Measurements from ENCODE around the gene KCNQ1. TPM values are rescaled to one million over a fixed set of nuclear protein-coding genes. Genes with fewer than 3 reads are reported as not detected.

Gene KCNQ1
- total and polyA plus RNA-seq, 2 of the 13 experiments (the other 11 are each of a cell fraction or from before 2014, with no cell fraction given), result 0.02 to 0.08 TPM

GRCh38 chr11:2742611-2743426 is 298.0 kb downstream of the KCNQ1 start (continued):
- TF ChIP-seq ZNF512B (CRISPR knock-in tag; IDR thresholded peaks at IDR 0.05; ENCODE audit: borderline replicate concordance), result no peak
- 0 out of 2 replicates have a peak, but pooled peaks have one; percentile 29 for TF ChIP-seq ZSCAN9 (CRISPR knock-in tag; IDR thresholded peaks at IDR 0.05; ENCODE audit: borderline replicate concordance)

GRCh38 chr11:2743427-2744110 is 298.8 kb downstream of the KCNQ1 start:
- peak; percentile 20; the same call in 2 of the 3 replicates for ATAC-seq
- Histone ChIP-seq H2AFZ (ENCODE audit: low read length) (no peak overlapping the region), H3K27me3 (ENCODE audit: control insufficient read depth in 1 of 2, insufficient read depth in 2 of 2, low read length in 2 of 2) (peaks cover 13 to 62% of the 10 kb centered on the region in 2 experiments), H3K27ac (ENCODE audit: extremely low read length, insufficient read depth, low read length) (no peak overlapping the region), H3K79me2 (ENCODE audit: insufficient read depth, low read length) (no peaks in the 10 kb centered on the region), H3K4me3 (replicated peaks in 1 of 3; ENCODE audit: insufficient read depth in 1 of 3, low read depth in 2 of 3, low read length in 3 of 3) (no peak overlapping the region), H3K36me3 (replicated peaks in 1 of 2; ENCODE audit: control insufficient read depth in 1 of 2, insufficient read depth in 2 of 2, low read length in 2 of 2) (no peaks in the 10 kb centered on the region), H3K9me3 (ENCODE audit: low read length) (no peaks in the 10 kb centered on the region), H4K20me1 (ENCODE audit: insufficient read depth, low read length) (no peaks in the 10 kb centered on the region), H3K4me1 (ENCODE audit: insufficient read depth, low read length) (peaks cover 54% of the 10 kb centered on the region), H3K4me2 (ENCODE audit: low read depth, low read length) (no peak overlapping the region), H3K9ac (ENCODE audit: insufficient read depth, low read depth, low read length) (no peak overlapping the region)
- FAIRE-seq, result no peak
- CTCF ChIA-PET (ENCODE audit: low intra/inter-chr PET ratio, low total read pairs), result no interaction called here
- no peak for DNase-seq (ENCODE audit: low spot score)
- TF ChIP-seq CTCF (CRISPR knock-in tag; IDR thresholded peaks at IDR 0.05) (peak; percentile 38), ZNF292 (CRISPR knock-in tag; IDR thresholded peaks at IDR 0.05; ENCODE audit: borderline replicate concordance, low read depth) (no peak), RBFOX2 (IDR thresholded peaks at IDR 0.05; ENCODE audit: low read depth, low read length) (no peak), STAG1 (CRISPR knock-in tag; IDR thresholded peaks at IDR 0.05) (peak; percentile 55), ZBTB33 (CRISPR knock-in tag; IDR thresholded peaks at IDR 0.05) (peak; percentile 83), DR1 (CRISPR knock-in tag; IDR thresholded peaks at IDR 0.05) (no peak), FOXK1 (CRISPR knock-in tag; IDR thresholded peaks at IDR 0.05; ENCODE audit: borderline replicate concordance, low read depth) (no peak), RAD21 (CRISPR knock-in tag; IDR thresholded peaks at IDR 0.05) (peak; percentile 33; the same call in 1 of the 2 replicates)
- BruUV-seq (replicated peaks), result no TSS peak
- intact Hi-C loops (cut with micrococcal nuclease; ENCODE audit: unreplicated experiment), result no loop called here
- POLR2A ChIA-PET, result interaction anchor here (1.0 to 4.8 kb wide), 4 partner anchors 12 to 44 kb away, joined by 3 to 90 read pairs (median 9); partner anchors contain the start of gene KCNQ1OT1
- 66% methylated on average over 10 of the region's 21 CpGs for WGBS (ENCODE audit: low lambda C conversion rate)
- in situ Hi-C loops (cut with HindIII; ENCODE audit: extremely low pct_ligation_motif_present, low pct_unique_long_range_greater_than_20kb), result loop anchor here (25.0 kb wide), 1 partner anchor 531 kb away; no protein-coding TSS in a partner anchor

Data from HepG2 (cell line).